ENCODE data around the gene GABBR1. TPM values are rescaled to one million over a fixed set of nuclear protein-coding genes. Genes with fewer than 3 reads are reported as not detected.

The GABBR1 gene
- total RNA-seq, 1 experiment from 2014 or later: 11.9 TPM

DNA sequence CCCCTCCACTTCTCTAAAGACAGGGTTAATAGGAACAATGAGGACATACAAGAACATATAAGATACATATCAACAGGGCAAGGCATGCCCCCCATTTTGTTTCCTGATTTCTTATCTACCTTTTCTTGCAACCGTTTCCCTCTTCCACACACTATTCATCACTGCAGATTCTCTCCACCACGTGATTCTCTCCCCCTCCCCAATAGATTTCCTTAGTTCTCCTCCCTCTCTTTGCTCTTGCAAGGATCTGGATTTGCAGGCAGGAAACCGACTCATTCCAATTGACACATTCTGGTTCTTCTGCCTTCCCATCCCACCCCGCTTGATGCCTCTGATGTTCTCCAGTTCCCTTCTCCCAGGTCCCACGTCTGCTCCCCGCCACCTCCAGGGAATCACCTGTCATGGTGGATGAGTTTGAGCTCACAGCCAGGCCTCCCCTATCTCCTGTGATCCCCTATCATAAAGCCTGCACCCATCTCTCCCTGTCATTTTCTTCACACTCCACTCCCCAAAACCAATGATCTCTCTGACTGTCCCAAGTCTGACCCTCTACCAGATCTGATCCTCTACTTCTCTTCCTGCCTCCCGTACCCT lies 7.5 kb downstream of the GABBR1 start:
- intact Hi-C loops (cut with micrococcal nuclease; ENCODE audit: unreplicated experiment) (no loop called here), in situ Hi-C loops (cut with HindIII; ENCODE audit: low pct_unique_long_range_greater_than_20kb, low sequenced_read_pairs) (no loop called here)
- ChIA-PET POLR2A (no interaction called here), CTCF (no interaction called here)
- Histone ChIP-seq H3K27ac (ENCODE audit: low read length) (no peak overlapping the region), H3K27me3 (ENCODE audit: control insufficient read depth, insufficient read depth, low read length) (peaks cover 9% of the 10 kb centered on the region; the same call in 1 of the 2 replicates), H3K4me3 (ENCODE audit: low read depth in 2 of 2, low read length in 2 of 2) (no peak overlapping the region), H3K9me3 (ENCODE audit: control insufficient read depth, insufficient read depth, low read depth, low read length) (no peaks in the 10 kb centered on the region), H3K4me1 (ENCODE audit: control insufficient read depth, insufficient read depth, low read length) (no peaks in the 10 kb centered on the region), H3K36me3 (ENCODE audit: control insufficient read depth, insufficient read depth, low read length) (no peaks in the 10 kb centered on the region)
- TF ChIP-seq POLR2AphosphoS5 (IDR thresholded peaks at IDR 0.05; ENCODE audit: low read depth, low read length): no peak
- TF ChIP-seq, protein P1, sequence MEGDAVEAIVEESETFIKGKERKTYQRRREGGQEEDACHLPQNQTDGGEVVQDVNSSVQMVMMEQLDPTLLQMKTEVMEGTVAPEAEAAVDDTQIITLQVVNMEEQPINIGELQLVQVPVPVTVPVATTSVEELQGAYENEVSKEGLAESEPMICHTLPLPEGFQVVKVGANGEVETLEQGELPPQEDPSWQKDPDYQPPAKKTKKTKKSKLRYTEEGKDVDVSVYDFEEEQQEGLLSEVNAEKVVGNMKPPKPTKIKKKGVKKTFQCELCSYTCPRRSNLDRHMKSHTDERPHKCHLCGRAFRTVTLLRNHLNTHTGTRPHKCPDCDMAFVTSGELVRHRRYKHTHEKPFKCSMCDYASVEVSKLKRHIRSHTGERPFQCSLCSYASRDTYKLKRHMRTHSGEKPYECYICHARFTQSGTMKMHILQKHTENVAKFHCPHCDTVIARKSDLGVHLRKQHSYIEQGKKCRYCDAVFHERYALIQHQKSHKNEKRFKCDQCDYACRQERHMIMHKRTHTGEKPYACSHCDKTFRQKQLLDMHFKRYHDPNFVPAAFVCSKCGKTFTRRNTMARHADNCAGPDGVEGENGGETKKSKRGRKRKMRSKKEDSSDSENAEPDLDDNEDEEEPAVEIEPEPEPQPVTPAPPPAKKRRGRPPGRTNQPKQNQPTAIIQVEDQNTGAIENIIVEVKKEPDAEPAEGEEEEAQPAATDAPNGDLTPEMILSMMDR (IDR thresholded peaks at IDR 0.05): no peak
- no peak for TF ChIP-seq TCF7L2 (IDR thresholded peaks at IDR 0.05; ENCODE audit: low read depth, low read length)
- TF ChIP-seq SIN3A (IDR thresholded peaks at IDR 0.05; ENCODE audit: borderline replicate concordance, insufficient read depth, low read depth, low read length): no peak
- TF ChIP-seq, protein P2, sequence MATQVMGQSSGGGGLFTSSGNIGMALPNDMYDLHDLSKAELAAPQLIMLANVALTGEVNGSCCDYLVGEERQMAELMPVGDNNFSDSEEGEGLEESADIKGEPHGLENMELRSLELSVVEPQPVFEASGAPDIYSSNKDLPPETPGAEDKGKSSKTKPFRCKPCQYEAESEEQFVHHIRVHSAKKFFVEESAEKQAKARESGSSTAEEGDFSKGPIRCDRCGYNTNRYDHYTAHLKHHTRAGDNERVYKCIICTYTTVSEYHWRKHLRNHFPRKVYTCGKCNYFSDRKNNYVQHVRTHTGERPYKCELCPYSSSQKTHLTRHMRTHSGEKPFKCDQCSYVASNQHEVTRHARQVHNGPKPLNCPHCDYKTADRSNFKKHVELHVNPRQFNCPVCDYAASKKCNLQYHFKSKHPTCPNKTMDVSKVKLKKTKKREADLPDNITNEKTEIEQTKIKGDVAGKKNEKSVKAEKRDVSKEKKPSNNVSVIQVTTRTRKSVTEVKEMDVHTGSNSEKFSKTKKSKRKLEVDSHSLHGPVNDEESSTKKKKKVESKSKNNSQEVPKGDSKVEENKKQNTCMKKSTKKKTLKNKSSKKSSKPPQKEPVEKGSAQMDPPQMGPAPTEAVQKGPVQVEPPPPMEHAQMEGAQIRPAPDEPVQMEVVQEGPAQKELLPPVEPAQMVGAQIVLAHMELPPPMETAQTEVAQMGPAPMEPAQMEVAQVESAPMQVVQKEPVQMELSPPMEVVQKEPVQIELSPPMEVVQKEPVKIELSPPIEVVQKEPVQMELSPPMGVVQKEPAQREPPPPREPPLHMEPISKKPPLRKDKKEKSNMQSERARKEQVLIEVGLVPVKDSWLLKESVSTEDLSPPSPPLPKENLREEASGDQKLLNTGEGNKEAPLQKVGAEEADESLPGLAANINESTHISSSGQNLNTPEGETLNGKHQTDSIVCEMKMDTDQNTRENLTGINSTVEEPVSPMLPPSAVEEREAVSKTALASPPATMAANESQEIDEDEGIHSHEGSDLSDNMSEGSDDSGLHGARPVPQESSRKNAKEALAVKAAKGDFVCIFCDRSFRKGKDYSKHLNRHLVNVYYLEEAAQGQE (IDR thresholded peaks at IDR 0.05; ENCODE audit: insufficient read depth in 1 of 2, low read depth in 2 of 2, low read length in 1 of 2): no peak
- BruUV-seq (replicated peaks): no TSS peak
- DNase-seq (ENCODE audit: low read depth, low spot score) (no peak), ATAC-seq (no peak)

DNA sequence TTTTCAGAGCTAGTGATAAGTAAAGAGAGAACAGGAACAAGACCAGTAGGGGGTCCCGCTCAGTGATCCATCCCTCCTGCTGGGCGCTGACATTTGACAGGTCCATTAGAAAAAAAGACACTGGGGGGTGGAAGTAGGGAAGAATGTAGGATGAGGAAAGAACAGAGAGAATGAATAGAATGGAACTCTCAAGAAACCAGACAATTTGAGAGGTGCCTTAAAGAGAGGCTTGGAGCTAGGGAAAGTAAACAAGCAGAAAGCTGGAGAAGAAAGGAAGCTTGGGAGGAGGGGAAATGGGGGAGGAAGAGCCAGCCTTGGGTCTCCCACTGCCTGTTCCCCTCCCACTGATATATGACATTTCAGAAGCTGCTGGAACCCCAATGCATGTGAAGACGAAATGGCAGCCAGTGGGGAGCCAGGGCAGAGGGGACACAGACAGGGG lies 8.4 kb downstream of the GABBR1 start:
- BruUV-seq (replicated peaks): no TSS peak
- DNase-seq (ENCODE audit: low read depth, low spot score) (no peak), ATAC-seq (no peak)
- CTCF ChIA-PET: no interaction called here
- Histone ChIP-seq H3K27me3 (ENCODE audit: control insufficient read depth, insufficient read depth, low read length) (peaks cover 6% of the 10 kb centered on the region; the same call in 1 of the 2 replicates), H3K9me3 (ENCODE audit: control insufficient read depth, insufficient read depth, low read depth, low read length) (no peaks in the 10 kb centered on the region), H3K27ac (ENCODE audit: low read length) (no peak overlapping the region), H3K4me1 (ENCODE audit: control insufficient read depth, insufficient read depth, low read length) (no peaks in the 10 kb centered on the region), H3K4me3 (ENCODE audit: low read depth in 2 of 2, low read length in 2 of 2) (no peak overlapping the region), H3K36me3 (ENCODE audit: control insufficient read depth, insufficient read depth, low read length) (no peaks in the 10 kb centered on the region)
- intact Hi-C loops (cut with micrococcal nuclease; ENCODE audit: unreplicated experiment): no loop called here
- POLR2A ChIA-PET: interaction anchor here (0.6 kb wide), 1 partner anchor 28 kb away, joined by 3 read pairs; no protein-coding TSS in a partner anchor
- in situ Hi-C loops (cut with HindIII; ENCODE audit: low pct_unique_long_range_greater_than_20kb, low sequenced_read_pairs): no loop called here
- TF ChIP-seq TCF7L2 (IDR thresholded peaks at IDR 0.05; ENCODE audit: low read depth, low read length) (no peak), POLR2AphosphoS5 (IDR thresholded peaks at IDR 0.05; ENCODE audit: low read depth, low read length) (no peak), SIN3A (IDR thresholded peaks at IDR 0.05; ENCODE audit: borderline replicate concordance, insufficient read depth, low read depth, low read length) (no peak)
- TF ChIP-seq, protein P2 (IDR thresholded peaks at IDR 0.05; ENCODE audit: insufficient read depth in 1 of 2, low read depth in 2 of 2, low read length in 1 of 2): no peak
- TF ChIP-seq, protein P1 (IDR thresholded peaks at IDR 0.05): no peak
